Left colon (tissue), 2 donors: ENCODE measurements around the gene ABL2. TPM values are rescaled to one million over a fixed set of nuclear protein-coding genes. Genes with fewer than 3 reads are reported as not detected.

ENCODE experiments used
- ATAC-seq: fragments of 200-7000 bp; cut with Tn5 transposase; one replicate; pipeline ENCODE4 v1.9.1; 2020; ENCODE audit warnings: mild to moderate bottlenecking, moderate library complexity
- DNase-seq, 2 donors: peaks; one replicate each; pipeline ENCODE4 v3.0.0-alpha.2; 2020
- intact Hi-C, 2 donors: fragments of 100-400 bp; cut with DNase I in 1 of 2; cut with micrococcal nuclease in 1 of 2; formaldehyde crosslinking; loops; one replicate each; pipeline versions ENCODE4 v1.11.2 to v1.14.0; 2022; cut with DNase I, micrococcal nuclease
- total RNA-seq, 2 donors: library from RNA; stranded (reverse); fragmentation: NEBNext Ultra II Directional; extraction: Animal tissue kit (Norgen Biotek cat#: 25700); gene quantifications; one replicate each; pipeline ENCODE4 v1.2.1, GENCODE V29; 2021
- donor health status: DM: no; HTN: no; CAD: no.
- donor health status: DM: yes; HTN: yes; CAD: no.

The ABL2 gene
- total RNA-seq, 2 donors from 2014 or later: 9.6 to 11.1 TPM

DNA sequence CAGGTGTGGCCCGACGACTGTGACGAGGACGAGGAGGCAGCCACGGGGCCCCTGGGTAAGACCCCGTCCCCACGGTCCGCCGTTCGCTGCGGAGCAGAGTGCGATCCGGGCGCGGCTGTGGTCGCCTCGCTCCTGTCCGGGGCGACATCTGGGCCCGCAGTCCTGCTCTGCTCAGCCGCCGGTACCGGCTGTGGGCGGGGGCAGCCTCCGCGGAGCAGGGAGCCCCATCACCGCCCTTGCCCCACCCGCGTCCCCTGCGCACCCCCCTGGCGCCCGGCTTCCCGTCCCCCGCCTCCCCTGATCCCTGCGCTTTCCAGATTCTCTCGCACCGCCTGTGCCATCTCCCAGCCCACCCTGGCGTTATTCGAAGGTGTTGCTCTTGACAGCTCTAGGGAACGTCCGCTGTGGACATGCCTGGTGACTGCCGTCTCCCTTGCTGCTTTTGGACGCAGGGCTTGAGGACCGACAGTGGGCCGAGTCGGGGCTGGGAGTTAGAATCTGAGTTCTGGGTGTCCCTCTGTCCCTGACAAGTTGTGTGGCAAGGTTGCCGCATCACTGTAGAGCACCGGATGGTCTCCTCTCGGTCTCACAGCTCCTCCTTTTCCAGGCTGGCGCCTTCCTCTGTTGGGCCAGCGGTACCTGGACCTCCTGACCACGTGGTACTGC is 147.0 kb downstream of the ABL2 start:
- ATAC-seq: peak; percentile 47
- DNase-seq: peak; percentile 39 to 62
- intact Hi-C loops: loop anchor here in 1 of 2 donors (5.0 kb wide), 1 partner anchor 285 kb away; the partner anchor contains the start of gene AXDND1

DNA sequence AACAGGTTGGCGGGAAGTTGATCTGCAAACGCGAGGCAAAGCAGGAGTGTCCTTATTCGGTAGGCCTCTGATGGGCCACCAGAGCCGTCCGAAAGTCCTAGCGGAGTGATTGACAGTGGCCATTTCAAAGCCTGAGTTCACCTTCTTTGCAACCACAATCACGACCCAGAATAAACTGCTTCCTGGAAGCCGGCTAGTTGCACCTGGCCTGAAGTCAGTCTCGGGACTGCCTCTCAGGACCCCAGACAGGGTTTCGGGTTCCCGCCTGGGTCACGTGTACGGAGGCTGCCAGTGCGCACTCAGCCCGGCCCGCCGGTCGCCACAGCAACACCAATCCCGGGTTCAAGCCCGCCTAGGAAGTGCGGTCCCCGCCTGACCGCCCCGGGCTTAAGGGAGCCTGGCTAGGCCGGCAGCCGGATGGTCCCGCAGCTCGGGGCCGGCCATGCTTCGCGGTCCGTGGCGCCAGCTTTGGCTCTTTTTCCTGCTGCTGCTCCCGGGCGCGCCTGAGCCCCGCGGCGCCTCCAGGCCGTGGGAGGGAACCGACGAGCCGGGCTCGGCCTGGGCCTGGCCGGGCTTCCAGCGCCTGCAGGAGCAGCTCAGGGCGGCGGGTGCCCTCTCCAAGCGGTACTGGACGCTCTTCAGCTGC is 147.7 kb downstream of the ABL2 start, which contains the start of gene TOR3A:
TOR3A (plus strand) TSS at position 384 of the 646 bp plus-strand sequence; CDS start at position 443, 59 bp downstream.
- peak; percentile 94 to 97 for DNase-seq
- ATAC-seq: peak; percentile 93
- intact Hi-C loops: loop anchor here in 1 of 2 donors (5.0 kb wide), 1 partner anchor 285 kb away; the partner anchor contains the start of gene AXDND1

GRCh38 chr1:179080866-179081686 is 148.4 kb downstream of the ABL2 start:
- no peak for ATAC-seq
- intact Hi-C loops: loop anchor here in 1 of 2 donors (5.0 kb wide), 1 partner anchor 286 kb away; the partner anchor contains the start of gene AXDND1
- DNase-seq: no peak

DNA sequence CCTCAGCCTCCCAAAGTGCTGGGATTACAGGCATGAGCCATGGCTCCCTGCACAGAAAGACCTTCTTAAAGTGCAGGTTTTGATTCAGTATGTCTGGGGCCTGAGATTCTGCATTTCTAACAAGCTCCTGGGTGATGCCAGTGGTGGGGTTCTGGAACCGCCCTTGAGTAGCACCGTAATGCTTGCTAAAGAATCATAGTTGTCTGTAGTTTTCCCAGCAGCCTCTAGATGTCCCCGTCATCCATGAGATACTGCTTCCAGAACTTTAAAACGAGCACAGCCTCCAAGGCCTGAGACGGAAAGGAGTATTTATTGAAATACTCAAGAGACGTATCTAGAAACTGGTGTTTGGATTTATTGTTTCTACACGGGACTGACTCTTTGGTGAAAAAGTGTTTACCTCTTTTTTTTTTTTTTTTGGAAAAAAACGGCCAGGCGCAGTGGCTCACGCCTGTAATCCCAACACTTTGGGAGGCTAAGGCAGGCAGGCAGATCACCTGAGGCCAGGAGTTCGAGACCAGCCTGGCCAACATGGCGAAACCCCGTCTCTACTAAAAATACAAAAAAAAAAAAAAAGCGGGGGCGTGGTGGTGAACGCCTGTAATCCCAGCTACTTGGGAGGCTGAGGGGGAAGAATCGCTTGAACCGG is 150.2 kb downstream of the ABL2 start:
- ATAC-seq (peak; percentile 23), DNase-seq (peak; percentile 41 to 52)
- intact Hi-C loops: no loop called here

DNA sequence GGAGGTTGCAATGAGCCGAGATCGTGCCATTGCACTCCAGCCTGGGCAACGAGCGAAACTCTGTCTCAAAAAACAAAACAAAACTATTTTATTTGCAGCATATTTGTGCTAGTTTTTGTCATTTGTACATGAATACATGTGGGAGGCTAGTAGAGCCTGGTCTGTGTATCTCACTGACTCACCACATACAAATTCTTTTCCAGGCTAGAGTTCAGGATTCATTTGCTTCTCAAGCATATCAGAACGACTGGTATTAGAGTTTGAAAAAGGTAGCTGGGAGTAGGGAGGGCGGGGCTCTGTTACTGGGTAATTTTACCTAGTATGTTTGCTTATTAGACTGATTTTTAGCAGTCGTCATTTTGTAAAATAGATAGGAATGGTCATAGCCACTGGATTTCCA is 152.1 kb downstream of the ABL2 start:
- intact Hi-C loops: no loop called here
- ATAC-seq (no peak), DNase-seq (no peak)

GRCh38 chr1:179066471-179066870 is 163.0 kb downstream of the ABL2 start:
- intact Hi-C loops: no loop called here
- no peak for DNase-seq
- no peak for ATAC-seq

DNA sequence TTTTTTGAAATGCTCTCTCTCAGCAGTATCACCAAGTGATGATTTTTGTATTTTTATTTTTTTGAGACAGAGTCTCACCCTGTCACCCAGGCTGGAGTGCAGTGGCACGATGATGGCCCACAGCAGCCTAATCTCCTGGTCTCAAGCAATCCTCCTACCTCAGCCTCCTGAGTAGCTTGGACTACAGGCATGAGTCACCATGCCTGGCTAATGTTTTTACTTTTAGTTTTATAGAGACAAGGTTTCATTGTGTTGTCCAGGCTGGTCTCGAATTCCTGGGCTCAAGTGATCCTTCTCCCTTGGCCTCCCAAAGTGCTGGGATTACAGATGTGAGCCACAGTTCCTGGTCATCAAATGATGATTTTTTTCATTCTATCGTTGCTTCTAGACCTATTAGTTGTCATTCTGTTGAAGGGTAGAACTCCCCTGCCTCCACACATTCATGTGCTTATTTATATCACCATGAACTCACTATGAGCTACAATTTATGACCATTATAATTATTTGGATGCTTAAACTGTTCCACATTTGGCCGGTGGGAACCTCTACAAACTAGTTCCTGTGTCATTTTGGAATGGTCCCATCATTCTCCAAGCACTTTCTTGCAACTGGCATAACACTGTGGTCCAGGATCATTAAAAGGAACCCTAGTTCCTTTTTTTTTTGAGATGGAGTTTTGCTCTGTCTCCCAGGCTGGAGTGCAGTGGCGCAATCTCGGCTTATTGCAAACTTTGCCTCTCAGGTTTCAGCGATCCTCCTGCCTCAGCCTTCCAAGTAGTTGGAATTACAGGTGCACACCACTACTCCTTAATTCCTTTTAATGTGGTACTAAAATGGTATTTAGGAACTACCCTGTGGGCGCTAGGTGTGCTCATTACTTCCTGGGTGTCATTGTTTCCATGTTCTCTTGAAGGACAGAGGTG is 167.9 kb downstream of the ABL2 start:
- ATAC-seq: no peak
- intact Hi-C loops: no loop called here
- DNase-seq: no peak

- DNase-seq: no peak
- no peak for ATAC-seq
- intact Hi-C loops: no loop called here
These were observed 170.7 kb downstream of the ABL2 start for GRCh38 chr1:179058487-179059483.

DNA sequence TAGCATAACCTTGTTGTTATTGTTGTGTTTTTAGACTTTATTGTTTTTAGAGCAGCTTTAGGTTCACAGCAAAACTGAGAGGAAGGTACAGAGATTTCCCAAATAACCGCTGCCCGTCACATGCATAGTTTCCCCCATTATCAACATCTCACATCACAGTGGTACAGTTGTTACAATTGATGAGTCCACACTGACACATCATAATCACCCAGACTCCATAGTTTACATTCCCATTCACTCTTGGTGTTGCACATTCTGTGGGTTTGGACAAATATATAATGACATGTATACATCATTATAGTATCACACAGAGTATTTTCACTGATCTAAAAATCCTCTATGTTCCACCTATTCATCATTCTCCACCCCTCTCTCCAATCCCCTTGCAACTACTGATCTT is 173.5 kb downstream of the ABL2 start:
- no peak for ATAC-seq
- intact Hi-C loops: no loop called here

GRCh38 chr1:179053486-179053885 is 176.0 kb downstream of the ABL2 start:
- intact Hi-C loops: no loop called here
- no peak for ATAC-seq

More for the DNA sequence above, 173.5 kb downstream of the ABL2 start:
- DNase-seq: no peak

DNA sequence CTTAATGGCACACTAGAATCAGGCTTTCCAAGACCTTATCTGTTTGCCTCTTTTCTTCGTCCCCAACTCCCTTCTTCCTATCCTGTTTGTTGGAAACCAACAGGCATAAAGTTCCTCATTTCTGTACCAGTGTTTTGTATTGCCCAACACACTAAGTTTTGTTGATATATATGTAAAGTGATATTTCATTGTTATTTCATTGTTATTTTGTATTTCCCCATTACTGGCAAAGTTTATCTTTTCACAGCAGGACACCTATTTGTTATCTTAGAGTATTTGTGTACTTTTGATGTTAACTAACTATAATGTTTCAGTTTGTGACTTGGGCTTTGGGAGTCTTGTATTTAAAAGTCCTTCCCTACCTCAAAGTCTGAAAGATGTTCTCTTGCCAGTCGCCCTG is 176.7 kb downstream of the ABL2 start:
- DNase-seq (no peak), ATAC-seq (no peak)
- intact Hi-C loops: no loop called here

More at GRCh38 chr1:179053486-179053885, 176.0 kb downstream of the ABL2 start:
- no peak for DNase-seq

Other genes with a start within 250 kb of the ABL2 start
- gene FAM20B, start 203.8 kb downstream of the ABL2 start, total RNA-seq: 10 to 100 TPM; 32.6 to 36.5 TPM
- 10 to 100 TPM; 26.9 to 27.4 TPM for gene TOR3A, start 147.6 kb downstream of the ABL2 start, total RNA-seq
- 10 to 100 TPM; 29.5 to 31.6 TPM for gene SOAT1, start 64.1 kb upstream of the ABL2 start, total RNA-seq
- gene AXDND1, start 136.3 kb upstream of the ABL2 start, total RNA-seq: 10 to 100 TPM in 1 of 2 donors, 1 to 10 TPM in 1; 3.8 to 12.5 TPM